B cell (primary cell): Measurements from ENCODE around the gene ABR. TPM values are rescaled to one million over a fixed set of nuclear protein-coding genes. Genes with fewer than 3 reads are reported as not detected.

ENCODE experiments used
- ATAC-seq: fragments of 200-7000 bp; cut with Tn5 transposase; one replicate; pipeline ENCODE4 v1.10.0; 2021; ENCODE audit warnings: low read depth, mild to moderate bottlenecking, moderate number of reproducible peaks, moderate library complexity
- CTCF ChIA-PET: fragments of 350-600 bp; sonication (Branson Sonifier 250); formaldehyde crosslinking; loops from one replicate; lab custom pipeline; 2021; ENCODE audit warnings: antibody characterized with exemption, inconsistent platforms; lab: Charles Lee
- POLR2A ChIA-PET: fragments of 350-600 bp; sonication (Branson Sonifier 250); formaldehyde crosslinking; loops from one replicate; lab custom pipeline; 2021; ENCODE audit warnings: antibody characterized with exemption; lab: Charles Lee
- DNase-seq: peaks from one replicate; pipeline ENCODE4 v3.0.0; 2013
- H2AFZ ChIP-seq: 2 replicates; pipeline ENCODE4 v1.6.1; 2012; ENCODE audit warnings: mild to moderate bottlenecking, low read depth, low read length; ENCODE audit not compliant: insufficient read depth, poor library complexity, severe bottlenecking
- H3K27ac ChIP-seq, 2 donors: 1 replicate in 1 of 2; 2 replicates in 1 of 2; pipeline ENCODE4 v1.5.1; 2012 to 2013; ENCODE audit warnings: low read length in 2 of 2, mild to moderate bottlenecking in 2 of 2, moderate library complexity in 1 of 2
- H3K27me3 ChIP-seq, 4 experiments: fragments of 200-600 bp in 1 of 4; sonication (generic) in 1 of 4; replicated peaks in 1 of 4; 1 replicate in 2 of 4; 2 replicates in 2 of 4; pipeline versions ENCODE4 v1.6.1 to v1.7.0; 2013 to 2016; ENCODE audit warnings: low read length in 3 of 4, mild to moderate bottlenecking in 2 of 4, mixed read lengths in 1 of 4, moderate library complexity in 1 of 4; ENCODE audit not compliant: insufficient read depth in 4 of 4, control insufficient read depth in 3 of 4; ENCODE audit errors: control extremely low read depth in 1 of 4
- H3K36me3 ChIP-seq, 2 experiments: replicated peaks in 1 of 2; 1 replicate in 1 of 2; 2 replicates in 1 of 2; pipeline versions ENCODE4 v1.6.1 to v1.7.1; 2013; ENCODE audit warnings: low read length in 1 of 2; ENCODE audit not compliant: insufficient read depth in 2 of 2, control insufficient read depth in 1 of 2; ENCODE audit errors: control extremely low read depth in 1 of 2, extremely low read depth in 1 of 2
- H3K4me1 ChIP-seq, 2 donors: fragments of 200-600 bp in 1 of 2; sonication (generic) in 1 of 2; 1 replicate in 1 of 2; 2 replicates in 1 of 2; pipeline versions ENCODE4 v1.5.1 to v1.6.1; 2013 to 2017; ENCODE audit warnings: low read length in 2 of 2; ENCODE audit not compliant: control insufficient read depth in 2 of 2, insufficient read depth in 2 of 2
- H3K4me2 ChIP-seq: replicated peaks from 2 replicates; pipeline ENCODE3; 2012; ENCODE audit warnings: mild to moderate bottlenecking, low read depth, low read length; ENCODE audit not compliant: poor library complexity, severe bottlenecking
- H3K4me3 ChIP-seq, 5 experiments: fragments of 200-600 bp in 1 of 5; sonication (generic) in 1 of 5; 1 replicate in 3 of 5; 2 replicates in 2 of 5; pipeline versions ENCODE4 v1.5.1 to v1.7.0; 2011 to 2016; ENCODE audit warnings: low read length in 4 of 5, mild to moderate bottlenecking in 4 of 5, low read depth in 2 of 5, control low read depth in 1 of 5, moderate library complexity in 1 of 5; ENCODE audit not compliant: insufficient read depth in 1 of 5; ENCODE audit errors: control extremely low read depth in 1 of 5, extremely low read depth in 1 of 5
- H3K79me2 ChIP-seq: fragments of 200-600 bp; sonication (generic); one replicate; pipeline ENCODE4 v1.6.0; 2016; ENCODE audit warnings: low read length; ENCODE audit not compliant: control insufficient read depth, insufficient read depth
- H3K9ac ChIP-seq: fragments of 200-600 bp; sonication (generic); 2 replicates; pipeline ENCODE4 v1.6.1; 2017; ENCODE audit warnings: mild to moderate bottlenecking, low read length, moderate library complexity
- H3K9me3 ChIP-seq, 3 donors: one replicate each; pipeline versions ENCODE4 v1.6.1 to v1.7.1; 2013; ENCODE audit warnings: low read length in 2 of 3; ENCODE audit not compliant: control insufficient read depth in 2 of 3, insufficient read depth in 1 of 3; ENCODE audit errors: control extremely low read depth in 1 of 3
- H4K20me1 ChIP-seq: 2 replicates; pipeline ENCODE4 v1.6.0; 2012; ENCODE audit warnings: mild to moderate bottlenecking, low read length; ENCODE audit not compliant: insufficient read depth, control insufficient read depth, poor library complexity, severe bottlenecking
- H3K27ac Mint-ChIP-seq: one replicate; pipeline ENCODE4 v1.8.0; 2021; ENCODE audit warnings: mixed read lengths
- H3K27me3 Mint-ChIP-seq: one replicate; pipeline ENCODE4 v1.8.0; 2021; ENCODE audit warnings: mixed read lengths
- H3K4me1 Mint-ChIP-seq: one replicate; pipeline ENCODE4 v1.8.0; 2021; ENCODE audit warnings: mixed read lengths
- H3K4me3 Mint-ChIP-seq: one replicate; pipeline ENCODE4 v1.8.0; 2021; ENCODE audit warnings: mixed read lengths
- H3K9me3 Mint-ChIP-seq: one replicate; pipeline ENCODE4 v1.8.0; 2022; ENCODE audit warnings: mixed read lengths; ENCODE audit not compliant: insufficient read depth
- CTCF ChIP-seq: fragments of 200-600 bp; IDR thresholded peaks from one replicate; pipeline ENCODE4 v1.8.0; 2022; ENCODE audit warnings: antibody characterized with exemption, mild to moderate bottlenecking
- EZH2 ChIP-seq: IDR thresholded peaks from 2 replicates; pipeline ENCODE4 v1.6.1; 2012; ENCODE audit warnings: borderline replicate concordance, low read depth, mild to moderate bottlenecking, moderate library complexity, low read length; ENCODE audit not compliant: insufficient read depth, poor library complexity, severe bottlenecking
- WGBS: methylation state at CpG from one replicate; pipeline ENCODE4 v1.1.5; 2013; ENCODE audit warnings: missing lambda C conversion rate; ENCODE audit not compliant: insufficient coverage; 5-methylcytosine and 5-hydroxymethylcytosine counted together
- intact Hi-C: fragments of 100-400 bp; cut with micrococcal nuclease; formaldehyde crosslinking; loops from one replicate; pipeline ENCODE4 v1.10.0; 2022
- polyA plus RNA-seq: library from polyadenylated mRNA; depleted of rRNA; stranded (reverse); fragments of >200 nt; gene quantifications from 2 replicates; pipeline ENCODE4 v1.2.3, GENCODE V29; 2012
- total RNA-seq, 2 donors: library from RNA; stranded (reverse); fragments of 120-200 nt in 1 of 2; gene quantifications; 1 replicate in 1 of 2; 2 replicates in 1 of 2; pipeline versions ENCODE4 v1.2.3 to v1.2.4, GENCODE V29; 2013 to 2022

ABR gene
- total and polyA plus RNA-seq, 2 donors (not counting 1 experiment from before 2014, with no cell fraction given), result 79.8 to 262 TPM

- Histone ChIP-seq H3K9me3 (peaks cover 0 to 11% (median 0%) of the 10 kb centered on the region in 3 donors), H3K4me2 (peak overlapping the region; percentile 99), H3K4me1 (peaks cover 59 to 69% of the 10 kb centered on the region in 2 donors), H4K20me1 (peaks cover 92% of the 10 kb centered on the region), H3K27me3 (peaks cover 0 to 24% (median 10%) of the 10 kb centered on the region in 4 experiments), H3K27ac (peak overlapping the region; percentile 35 to 36), H3K4me3 (peak overlapping the region in 4 of 5 experiments; percentile 15 to 51 (median 44)), H3K36me3 (no peaks in the 10 kb centered on the region), H3K9ac (peak overlapping the region; percentile 60), H3K79me2 (peaks cover 84% of the 10 kb centered on the region), H2AFZ (no peak overlapping the region)
- peak overlapping the region; percentile 82 for H3K27ac Mint-ChIP-seq
- no peaks in the 10 kb centered on the region for H3K27me3 Mint-ChIP-seq
- no peak for TF ChIP-seq CTCF
- TF ChIP-seq EZH2, result no peak
- ChIA-PET CTCF (interaction anchor here (0.6 to 11.2 kb wide), 13 partner anchors 10 to 452 kb away, joined by 4 to 138 read pairs (median 6); no protein-coding TSS in a partner anchor), POLR2A (interaction anchor here (0.6 to 2.8 kb wide), 9 partner anchors 16 to 1219 kb away, joined by 3 to 20 read pairs (median 4); partner anchors contain the start of gene YWHAE)
- WGBS, result 24% methylated on average over 16 of the region's 23 CpGs
- intact Hi-C loops, result loop anchor here (1.0 to 2.0 kb wide), 3 partner anchors 17 to 308 kb away; no protein-coding TSS in a partner anchor
- H3K9me3 Mint-ChIP-seq, result no peaks in the 10 kb centered on the region
- peak overlapping the region; percentile 87 for H3K4me3 Mint-ChIP-seq
- ATAC-seq, result peak; percentile 91
- H3K4me1 Mint-ChIP-seq, result peaks cover 60% of the 10 kb centered on the region
- DNase-seq, result peak; percentile 93
Measured at GRCh38 chr17:1180958-1181752, 1.4 kb upstream of the ABR start.
